PC-3 (cell line): ENCODE measurements around the gene MARCKSL1.

Experiments
- CTCF ChIP-seq: fragments of 300-600 bp; sonication (generic); conservative IDR thresholded peaks from 2 replicates; pipeline ENCODE4 v1.5.1; 2017; ENCODE audit warnings: antibody characterized with exemption, low read depth, mild to moderate bottlenecking, low read length
- EZH2 ChIP-seq: fragments of 300-600 bp; sonication (generic); IDR thresholded peaks from one replicate; pipeline ENCODE4 v1.6.1; 2017; ENCODE audit warnings: antibody characterized with exemption, mild to moderate bottlenecking, low read length; ENCODE audit not compliant: unreplicated experiment
- EZH2phosphoT487 ChIP-seq: fragments of 300-600 bp; sonication (generic); IDR thresholded peaks from 2 replicates; pipeline ENCODE4 v1.6.1; 2018; ENCODE audit warnings: mild to moderate bottlenecking, antibody characterized with exemption, low read length, borderline replicate concordance

GRCh38 chr1:32341186-32341757 lies 5.2 kb upstream of the MARCKSL1 start:
- TF ChIP-seq CTCF (no peak), EZH2 (no peak), EZH2phosphoT487 (no peak)
